ENCODE results near the gene RFX5. TPM values are rescaled to one million over a fixed set of nuclear protein-coding genes. Genes with fewer than 3 reads are reported as not detected.

Gene RFX5
- total RNA-seq, 1 experiment from 2014 or later, result 52.7 TPM

- no peak for TF ChIP-seq CTCF (IDR thresholded peaks at IDR 0.05 in 2 of 3, conservative IDR thresholded peaks at IDR 0.05 in 1 of 3; ENCODE audit: borderline replicate concordance in 1 of 3, insufficient read depth in 1 of 3, low read depth in 2 of 3, low read length in 2 of 3)
Measured at GRCh38 chr1:151311589-151312331, 35.3 kb downstream of the RFX5 start (continued).

- Histone ChIP-seq H3K9me3 (ENCODE audit: control insufficient read depth in 1 of 2, insufficient read depth in 1 of 2, low read depth in 1 of 2, low read length in 2 of 2) (no peaks in the 10 kb centered on the region), H2AFZ (ENCODE audit: low read depth, low read length, poor library complexity, severe bottlenecking) (no peak overlapping the region), H3K27me3 (ENCODE audit: insufficient read depth, low read length) (no peaks in the 10 kb centered on the region), H3K4me1 (ENCODE audit: control insufficient read depth in 1 of 2, insufficient read depth in 2 of 2, low read length in 2 of 2) (peaks cover 16 to 34% of the 10 kb centered on the region in 2 experiments), H4K20me1 (ENCODE audit: insufficient read depth) (no peaks in the 10 kb centered on the region), H3K9ac (ENCODE audit: low read length) (no peak overlapping the region), H3K4me2 (ENCODE audit: low read length) (peak overlapping the region; percentile 53), H3K4me3 (replicated peaks in 1 of 2; ENCODE audit: low read depth in 1 of 2, low read length in 2 of 2) (no peak overlapping the region), H3K27ac (ENCODE audit: low read depth, low read length) (no peak overlapping the region), H3K9me2 (ENCODE audit: insufficient read depth) (no peaks in the 10 kb centered on the region), H3K79me2 (ENCODE audit: insufficient read depth, low read length) (peaks cover 3% of the 10 kb centered on the region; the same call in 1 of the 2 replicates), H3K36me3 (ENCODE audit: control insufficient read depth in 1 of 2, insufficient read depth in 2 of 2, low read length in 2 of 2) (peaks cover 8 to 20% of the 10 kb centered on the region in 2 experiments)
- no TSS peak for BruUV-seq (replicated peaks)
- DNase-seq (ENCODE audit: low read depth, low spot score) (no peak), ATAC-seq (no peak)
- intact Hi-C loops (cut with micrococcal nuclease), result loop anchor here (1.0 to 2.0 kb wide), 2 partner anchors 36 to 114 kb away; partner anchors contain the start of gene RFX5
- POLR2A ChIA-PET, result interaction anchor here (0.9 to 3.0 kb wide), 5 partner anchors 10 to 212 kb away, joined by 3 to 18 read pairs (median 6); partner anchors contain the start of genes PI4KB and ZNF687
- CTCF ChIA-PET, result interaction anchor here (1.1 to 4.8 kb wide), 5 partner anchors 11 to 525 kb away, joined by 3 to 33 read pairs (median 7); no protein-coding TSS in a partner anchor
- TF ChIP-seq ELF1 (IDR thresholded peaks at IDR 0.05; ENCODE audit: borderline replicate concordance, low read depth) (no peak), SP1 (IDR thresholded peaks at IDR 0.05; ENCODE audit: low read depth) (no peak), EZH2phosphoT487 (IDR thresholded peaks at IDR 0.05; ENCODE audit: borderline replicate concordance) (no peak), EGR1 (IDR thresholded peaks at IDR 0.05; ENCODE audit: low read depth) (no peak), JUND (IDR thresholded peaks at IDR 0.05) (no peak), ZBTB33 (IDR thresholded peaks at IDR 0.05; ENCODE audit: extremely low read depth, insufficient replicate concordance, low read length) (no peak), RAD21 (IDR thresholded peaks at IDR 0.05; ENCODE audit: low read depth) (no peak), MAX (IDR thresholded peaks at IDR 0.05) (no peak)
- RAD21 ChIA-PET (ENCODE audit: low non-redundant PET in 1 of 2, low total read pairs in 2 of 2, uncharacterized antibody in 2 of 2, unreplicated experiment in 2 of 2), result interaction anchor here in 1 of 2 experiments (1.8 kb wide), 1 partner anchor 29 kb away, joined by 4 read pairs; no protein-coding TSS in a partner anchor
Measured at GRCh38 chr1:151311011-151311410, 36.0 kb downstream of the RFX5 start.

Data from HCT116 (cell line).